ENCODE data around the gene RBMS3.

Gene RBMS3

GRCh38 chr3:29397406-29397805 lies 116.5 kb downstream of the RBMS3 start:
- Mint-ChIP-seq H3K36me3 (no peaks in the 10 kb centered on the region), H3K9me3 (ENCODE audit: low read depth) (peaks cover 5% of the 10 kb centered on the region), H3K4me1 (ENCODE audit: low read depth) (no peaks in the 10 kb centered on the region), H3K27ac (no peak overlapping the region), H3K4me3 (no peak overlapping the region), H3K27me3 (no peaks in the 10 kb centered on the region)

- no peaks in the 10 kb centered on the region for H3K27me3 Mint-ChIP-seq
- H3K4me3 Mint-ChIP-seq, result no peak overlapping the region
- H3K27ac Mint-ChIP-seq, result no peak overlapping the region
- H3K9me3 Mint-ChIP-seq (ENCODE audit: low read depth), result peaks cover under 1% of the 10 kb centered on the region
- no peaks in the 10 kb centered on the region for H3K36me3 Mint-ChIP-seq
- no peaks in the 10 kb centered on the region for H3K4me1 Mint-ChIP-seq (ENCODE audit: low read depth)
Observed at GRCh38 chr3:29398787-29399186, 117.9 kb downstream of the RBMS3 start.

- no peaks in the 10 kb centered on the region for H3K9me3 Mint-ChIP-seq (ENCODE audit: low read depth)
Observed at GRCh38 chr3:29406291-29406832, 125.5 kb downstream of the RBMS3 start.

GRCh38 chr3:29408676-29409075 lies 127.8 kb downstream of the RBMS3 start:
- Mint-ChIP-seq H3K4me1 (ENCODE audit: low read depth) (no peaks in the 10 kb centered on the region), H3K9me3 (ENCODE audit: low read depth) (no peaks in the 10 kb centered on the region), H3K4me3 (no peak overlapping the region), H3K27me3 (peaks cover 2% of the 10 kb centered on the region), H3K27ac (no peak overlapping the region), H3K36me3 (no peaks in the 10 kb centered on the region)

More at GRCh38 chr3:29406291-29406832, 125.5 kb downstream of the RBMS3 start:
- Mint-ChIP-seq H3K4me3 (no peak overlapping the region), H3K36me3 (no peaks in the 10 kb centered on the region), H3K4me1 (ENCODE audit: low read depth) (no peaks in the 10 kb centered on the region), H3K27ac (no peak overlapping the region), H3K27me3 (peaks cover 2% of the 10 kb centered on the region)

GRCh38 chr3:29409409-29409808 lies 128.5 kb downstream of the RBMS3 start:
- H3K27me3 Mint-ChIP-seq, result peaks cover 2% of the 10 kb centered on the region
- no peaks in the 10 kb centered on the region for H3K4me1 Mint-ChIP-seq (ENCODE audit: low read depth)
- H3K27ac Mint-ChIP-seq, result no peak overlapping the region
- no peak overlapping the region for H3K4me3 Mint-ChIP-seq
- H3K9me3 Mint-ChIP-seq (ENCODE audit: low read depth), result no peaks in the 10 kb centered on the region
- H3K36me3 Mint-ChIP-seq, result no peaks in the 10 kb centered on the region

GRCh38 chr3:29410220-29410619 lies 129.3 kb downstream of the RBMS3 start:
- no peaks in the 10 kb centered on the region for H3K9me3 Mint-ChIP-seq (ENCODE audit: low read depth)
- H3K36me3 Mint-ChIP-seq, result no peaks in the 10 kb centered on the region
- H3K4me1 Mint-ChIP-seq (ENCODE audit: low read depth), result no peaks in the 10 kb centered on the region
- H3K27ac Mint-ChIP-seq, result no peak overlapping the region
- no peak overlapping the region for H3K4me3 Mint-ChIP-seq
- peaks cover 2% of the 10 kb centered on the region for H3K27me3 Mint-ChIP-seq

- Mint-ChIP-seq H3K4me1 (ENCODE audit: low read depth) (no peaks in the 10 kb centered on the region), H3K27me3 (no peaks in the 10 kb centered on the region), H3K27ac (no peak overlapping the region), H3K4me3 (no peak overlapping the region), H3K9me3 (ENCODE audit: low read depth) (no peaks in the 10 kb centered on the region), H3K36me3 (no peaks in the 10 kb centered on the region)
Observed at GRCh38 chr3:29410660-29411405, 130.0 kb downstream of the RBMS3 start.

GRCh38 chr3:29412110-29412509 lies 131.2 kb downstream of the RBMS3 start:
- H3K4me1 Mint-ChIP-seq (ENCODE audit: low read depth), result no peaks in the 10 kb centered on the region
- H3K27ac Mint-ChIP-seq, result no peak overlapping the region
- H3K4me3 Mint-ChIP-seq, result no peak overlapping the region
- H3K27me3 Mint-ChIP-seq, result no peaks in the 10 kb centered on the region
- H3K36me3 Mint-ChIP-seq, result no peaks in the 10 kb centered on the region
- H3K9me3 Mint-ChIP-seq (ENCODE audit: low read depth), result no peaks in the 10 kb centered on the region

GRCh38 chr3:29414468-29415224 lies 133.8 kb downstream of the RBMS3 start:
- H3K4me3 Mint-ChIP-seq, result no peak overlapping the region
- H3K9me3 Mint-ChIP-seq (ENCODE audit: low read depth), result no peaks in the 10 kb centered on the region
- no peaks in the 10 kb centered on the region for H3K36me3 Mint-ChIP-seq
- H3K4me1 Mint-ChIP-seq (ENCODE audit: low read depth), result no peaks in the 10 kb centered on the region
- H3K27me3 Mint-ChIP-seq, result no peaks in the 10 kb centered on the region
- H3K27ac Mint-ChIP-seq, result no peak overlapping the region

GRCh38 chr3:29415482-29416223 lies 134.8 kb downstream of the RBMS3 start:
- H3K27me3 Mint-ChIP-seq, result no peaks in the 10 kb centered on the region
- no peaks in the 10 kb centered on the region for H3K9me3 Mint-ChIP-seq (ENCODE audit: low read depth)
- H3K4me3 Mint-ChIP-seq, result no peak overlapping the region
- H3K36me3 Mint-ChIP-seq, result no peaks in the 10 kb centered on the region
- H3K4me1 Mint-ChIP-seq (ENCODE audit: low read depth), result no peaks in the 10 kb centered on the region
- H3K27ac Mint-ChIP-seq, result no peak overlapping the region

- Mint-ChIP-seq H3K4me1 (ENCODE audit: low read depth) (no peaks in the 10 kb centered on the region), H3K36me3 (no peaks in the 10 kb centered on the region), H3K27ac (no peak overlapping the region), H3K27me3 (no peaks in the 10 kb centered on the region), H3K9me3 (ENCODE audit: low read depth) (no peaks in the 10 kb centered on the region), H3K4me3 (no peak overlapping the region)
Observed at GRCh38 chr3:29416514-29416913, 135.6 kb downstream of the RBMS3 start.

- H3K9me3 Mint-ChIP-seq (ENCODE audit: low read depth), result no peaks in the 10 kb centered on the region
- H3K27me3 Mint-ChIP-seq, result no peaks in the 10 kb centered on the region
- no peak overlapping the region for H3K4me3 Mint-ChIP-seq
- H3K27ac Mint-ChIP-seq, result no peak overlapping the region
- no peaks in the 10 kb centered on the region for H3K36me3 Mint-ChIP-seq
- no peaks in the 10 kb centered on the region for H3K4me1 Mint-ChIP-seq (ENCODE audit: low read depth)
Observed at GRCh38 chr3:29420106-29420505, 139.2 kb downstream of the RBMS3 start.

- Mint-ChIP-seq H3K4me3 (no peak overlapping the region), H3K36me3 (no peaks in the 10 kb centered on the region), H3K4me1 (ENCODE audit: low read depth) (no peaks in the 10 kb centered on the region), H3K27ac (no peak overlapping the region), H3K9me3 (ENCODE audit: low read depth) (no peaks in the 10 kb centered on the region), H3K27me3 (no peaks in the 10 kb centered on the region)
Observed at GRCh38 chr3:29426302-29427226, 145.7 kb downstream of the RBMS3 start.
